Keratinocyte (primary cell): ENCODE measurements around the gene C1QTNF5. TPM values are rescaled to one million over a fixed set of nuclear protein-coding genes. Genes with fewer than 3 reads are reported as not detected.

ENCODE experiments used
- DNase-seq: peaks from one replicate; pipeline ENCODE4 v3.0.0-alpha.2; 2011; ENCODE audit warnings: low read depth, missing footprints, low spot score
- FAIRE-seq: peaks from 2 replicates; lab custom pipeline; 2011; peaks lifted over from hg19 to GRCh38; lab: Jason Lieb, UNC
- H2AFZ ChIP-seq: 2 replicates; pipeline ENCODE4 v1.6.0; 2012; ENCODE audit warnings: low read length, control low read depth, inconsistent platforms; ENCODE audit not compliant: control insufficient read depth
- H3K27ac ChIP-seq: 2 replicates; pipeline ENCODE4 v1.5.1; 2011; ENCODE audit warnings: low read length; ENCODE audit not compliant: control insufficient read depth, insufficient read depth
- H3K27me3 ChIP-seq: 3 replicates; pipeline ENCODE4 v1.6.0; 2011; ENCODE audit warnings: low read length; ENCODE audit not compliant: control insufficient read depth, insufficient read depth; ENCODE audit errors: extremely low read depth
- H3K36me3 ChIP-seq, 2 experiments: 2 replicates in 1 of 2; 3 replicates in 1 of 2; pipeline ENCODE4 v1.5.1; 2011; ENCODE audit warnings: low read length in 2 of 2, mild to moderate bottlenecking in 1 of 2; ENCODE audit not compliant: control insufficient read depth in 2 of 2, insufficient read depth in 2 of 2; ENCODE audit errors: extremely low read depth in 1 of 2
- H3K4me1 ChIP-seq: 3 replicates; pipeline ENCODE4 v1.5.1; 2011; ENCODE audit warnings: low read length; ENCODE audit not compliant: control insufficient read depth, insufficient read depth; ENCODE audit errors: extremely low read depth
- H3K4me2 ChIP-seq: 3 replicates; pipeline ENCODE4 v1.6.0; 2011; ENCODE audit warnings: low read depth, low read length; ENCODE audit not compliant: control insufficient read depth, insufficient read depth; ENCODE audit errors: extremely low read depth
- H3K4me3 ChIP-seq, 3 experiments: fragments of 200-600 bp in 1 of 3; sonication (generic) in 1 of 3; 2 replicates in 2 of 3; 3 replicates in 1 of 3; pipeline ENCODE4 v1.5.1; 2011 to 2016; ENCODE audit warnings: low read length in 3 of 3, mild to moderate bottlenecking in 3 of 3, control low read depth in 2 of 3, inconsistent platforms in 1 of 3, low read depth in 1 of 3, mixed read lengths in 1 of 3, mixed run types in 1 of 3, moderate library complexity in 1 of 3; ENCODE audit not compliant: control insufficient read depth in 2 of 3, insufficient read depth in 2 of 3; ENCODE audit errors: extremely low read depth in 1 of 3
- H3K79me2 ChIP-seq: 2 replicates; pipeline ENCODE4 v1.6.0; 2012; ENCODE audit warnings: low read length; ENCODE audit not compliant: control insufficient read depth, insufficient read depth
- H3K9ac ChIP-seq: 3 replicates; pipeline ENCODE4 v1.6.0; 2011; ENCODE audit warnings: low read length; ENCODE audit not compliant: control insufficient read depth, insufficient read depth; ENCODE audit errors: extremely low read depth
- H3K9me1 ChIP-seq: 3 replicates; pipeline ENCODE4 v1.6.0; 2011; ENCODE audit warnings: low read length; ENCODE audit not compliant: control insufficient read depth, insufficient read depth; ENCODE audit errors: extremely low read depth
- H3K9me3 ChIP-seq: 2 replicates; pipeline ENCODE4 v1.5.1; 2012; ENCODE audit warnings: low read depth, low read length; ENCODE audit not compliant: control insufficient read depth
- H4K20me1 ChIP-seq: 3 replicates; pipeline ENCODE4 v1.6.0; 2011; ENCODE audit warnings: low read length; ENCODE audit not compliant: control insufficient read depth, insufficient read depth; ENCODE audit errors: extremely low read depth
- EZH2 ChIP-seq: IDR thresholded peaks from one replicate; pipeline ENCODE4 v1.6.1; 2012; ENCODE audit warnings: inconsistent platforms, mild to moderate bottlenecking, low read length, moderate library complexity
- dilution Hi-C: fragments of 300-500 bp; cut with MboI; formaldehyde crosslinking; loops from one replicate; pipeline ENCODE4 v1.7.0; 2020; ENCODE audit warnings: low sequenced_read_pairs; ENCODE audit not compliant: extremely low pct_ligation_motif_present
- polyA plus RNA-seq, 5 experiments: library from polyadenylated mRNA; depleted of rRNA in 3 of 5; stranded (reverse) in 3 of 5; stranded (forward) in 1 of 5; unstranded in 1 of 5; fragments of >200 nt; gene quantifications; 1 replicate in 1 of 5; 2 replicates in 3 of 5; 3 replicates in 1 of 5; pipeline versions ENCODE4 v1.2.1 to v1.2.3, GENCODE V29; 2011 to 2012; ENCODE audit warnings: missing spikeins in 2 of 5, low read depth in 1 of 5, low replicate concordance in 1 of 5
- TF ChIP-seq, protein P1 (sequence below), 3 experiments: IDR thresholded peaks in 1 of 3; conservative IDR thresholded peaks in 1 of 3; optimal IDR thresholded peaks in 1 of 3; 2 replicates in 2 of 3; 3 replicates in 1 of 3; pipeline versions ENCODE3 to v1.5.1; 2011; ENCODE audit warnings: low read length in 3 of 3, mild to moderate bottlenecking in 3 of 3, moderate library complexity in 2 of 3, control low read depth in 1 of 3, inconsistent platforms in 1 of 3; ENCODE audit not compliant: insufficient read depth in 2 of 3; ENCODE audit errors: extremely low read depth in 1 of 3

C1QTNF5 gene
- polyA plus RNA-seq, 1 donor (not counting 4 experiments of a cell fraction or from before 2014, with no cell fraction given), result not detected

DNA sequence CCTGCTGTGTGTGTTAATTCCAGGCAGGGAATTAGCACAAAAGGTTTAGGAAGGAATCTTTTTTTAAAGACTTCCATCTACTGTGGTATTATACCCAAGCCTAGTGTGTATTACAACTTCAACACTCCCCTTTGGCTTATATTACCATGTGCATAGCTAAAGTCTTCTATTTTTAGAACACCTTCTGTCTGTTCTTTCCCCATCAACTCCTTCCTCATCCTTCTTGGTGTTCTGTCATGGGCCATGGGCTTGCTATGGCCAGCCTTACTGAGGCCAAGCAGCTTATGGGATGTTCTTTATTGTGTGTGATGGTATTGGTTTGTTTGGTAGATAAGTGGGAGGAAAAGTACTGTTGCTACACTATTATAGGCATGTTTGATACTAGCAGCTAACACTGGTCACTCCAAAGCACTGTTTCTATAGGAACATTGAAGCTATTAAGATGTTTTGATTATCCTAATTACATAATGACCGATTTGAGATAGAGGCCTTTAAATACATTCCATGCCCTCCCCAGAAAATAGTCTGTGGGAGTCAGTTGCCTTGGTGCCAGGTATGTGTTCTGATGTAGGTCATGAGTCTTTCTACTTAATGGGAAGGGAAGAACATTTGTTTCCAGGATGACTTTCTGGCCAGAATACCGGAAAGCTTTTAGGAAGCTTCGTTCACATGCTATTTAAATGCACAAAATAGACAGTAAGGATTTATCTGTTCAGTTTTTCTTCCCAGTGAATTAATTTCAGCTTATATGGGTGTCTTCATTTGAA lies 40.3 kb downstream of the C1QTNF5 start:
- FAIRE-seq, result no peak

DNA sequence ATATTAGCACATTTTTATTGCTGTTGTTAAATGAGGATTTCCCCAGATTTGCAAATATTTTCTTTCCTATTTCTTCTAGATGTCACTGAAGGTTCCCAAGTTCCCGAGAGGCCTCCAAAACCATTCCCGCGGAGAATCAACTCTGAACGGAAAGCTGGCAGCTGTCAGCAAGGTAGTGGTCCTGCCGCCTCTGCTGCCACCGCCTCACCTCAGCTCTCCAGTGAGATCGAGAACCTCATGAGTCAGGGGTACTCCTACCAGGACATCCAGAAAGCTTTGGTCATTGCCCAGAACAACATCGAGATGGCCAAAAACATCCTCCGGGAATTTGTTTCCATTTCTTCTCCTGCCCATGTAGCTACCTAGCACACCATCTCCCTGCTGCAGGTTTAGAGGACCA lies 41.3 kb downstream of the C1QTNF5 start:
- FAIRE-seq, result no peak
- Histone ChIP-seq H3K79me2 (no peaks in the 10 kb centered on the region), H3K27me3 (no peaks in the 10 kb centered on the region), H3K9ac (no peak overlapping the region), H3K27ac (no peak overlapping the region), H3K4me3 (no peak overlapping the region), H2AFZ (no peak overlapping the region), H3K9me3 (no peaks in the 10 kb centered on the region), H3K36me3 (peaks cover 27 to 59% of the 10 kb centered on the region in 2 experiments), H3K4me1 (peaks cover 8% of the 10 kb centered on the region), H3K9me1 (no peaks in the 10 kb centered on the region), H4K20me1 (no peaks in the 10 kb centered on the region), H3K4me2 (no peak overlapping the region)
- no peak for TF ChIP-seq EZH2
- DNase-seq, result no peak
- dilution Hi-C loops, result no loop called here

More for the DNA sequence above, 40.3 kb downstream of the C1QTNF5 start:
- H3K36me3 ChIP-seq, result peaks cover 27 to 62% of the 10 kb centered on the region in 2 experiments
- H3K4me3 ChIP-seq, result no peak overlapping the region
- H3K9me1 ChIP-seq, result no peaks in the 10 kb centered on the region
- no peak overlapping the region for H3K27ac ChIP-seq
- H3K27me3 ChIP-seq, result no peaks in the 10 kb centered on the region
- no peaks in the 10 kb centered on the region for H4K20me1 ChIP-seq
- no peak overlapping the region for H3K4me2 ChIP-seq
- no peak overlapping the region for H2AFZ ChIP-seq
- H3K9me3 ChIP-seq, result no peaks in the 10 kb centered on the region
- no peaks in the 10 kb centered on the region for H3K79me2 ChIP-seq
- no peak for TF ChIP-seq EZH2
- TF ChIP-seq, protein P1, sequence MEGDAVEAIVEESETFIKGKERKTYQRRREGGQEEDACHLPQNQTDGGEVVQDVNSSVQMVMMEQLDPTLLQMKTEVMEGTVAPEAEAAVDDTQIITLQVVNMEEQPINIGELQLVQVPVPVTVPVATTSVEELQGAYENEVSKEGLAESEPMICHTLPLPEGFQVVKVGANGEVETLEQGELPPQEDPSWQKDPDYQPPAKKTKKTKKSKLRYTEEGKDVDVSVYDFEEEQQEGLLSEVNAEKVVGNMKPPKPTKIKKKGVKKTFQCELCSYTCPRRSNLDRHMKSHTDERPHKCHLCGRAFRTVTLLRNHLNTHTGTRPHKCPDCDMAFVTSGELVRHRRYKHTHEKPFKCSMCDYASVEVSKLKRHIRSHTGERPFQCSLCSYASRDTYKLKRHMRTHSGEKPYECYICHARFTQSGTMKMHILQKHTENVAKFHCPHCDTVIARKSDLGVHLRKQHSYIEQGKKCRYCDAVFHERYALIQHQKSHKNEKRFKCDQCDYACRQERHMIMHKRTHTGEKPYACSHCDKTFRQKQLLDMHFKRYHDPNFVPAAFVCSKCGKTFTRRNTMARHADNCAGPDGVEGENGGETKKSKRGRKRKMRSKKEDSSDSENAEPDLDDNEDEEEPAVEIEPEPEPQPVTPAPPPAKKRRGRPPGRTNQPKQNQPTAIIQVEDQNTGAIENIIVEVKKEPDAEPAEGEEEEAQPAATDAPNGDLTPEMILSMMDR (optimal IDR thresholded peaks at IDR 0.05 in 1 of 3, IDR thresholded peaks at IDR 0.05 in 1 of 3, conservative IDR thresholded peaks at IDR 0.05 in 1 of 3; ENCODE audit: extremely low read depth in 1 of 3, insufficient read depth in 2 of 3, low read length in 3 of 3), result no peak
- H3K4me1 ChIP-seq, result peaks cover 8% of the 10 kb centered on the region
- no peak for DNase-seq
- dilution Hi-C loops, result no loop called here
- no peak overlapping the region for H3K9ac ChIP-seq
